Peyer's patch (tissue), 4 donors: ENCODE measurements around the gene MAML2. TPM values are rescaled to one million over a fixed set of nuclear protein-coding genes. Genes with fewer than 3 reads are reported as not detected.

Experiments
- DNase-seq, 3 donors: peaks; one replicate each; pipeline ENCODE4 v3.0.0-alpha.2; 2017 to 2019
- H3K27ac ChIP-seq, 4 donors: fragments of 200-600 bp; sonication (generic); one replicate each; pipeline ENCODE4 v1.5.1; 2016 to 2019
- H3K27me3 ChIP-seq, 2 donors: fragments of 200-600 bp; sonication (generic); one replicate each; pipeline ENCODE4 v1.5.1; 2019
- H3K36me3 ChIP-seq, 3 donors: fragments of 200-600 bp; sonication (generic); one replicate each; pipeline ENCODE4 v1.5.1; 2016 to 2019
- H3K4me1 ChIP-seq, 4 donors: fragments of 200-600 bp; sonication (generic); one replicate each; pipeline ENCODE4 v1.5.1; 2016 to 2019
- H3K4me3 ChIP-seq, 4 donors: fragments of 200-600 bp; sonication (generic); 1 replicate in 3 of 4; 2 replicates in 1 of 4; pipeline ENCODE4 v1.5.1; 2016 to 2019; ENCODE audit warnings: mild to moderate bottlenecking in 1 of 4
- H3K9me3 ChIP-seq, 4 donors: fragments of 200-600 bp; sonication (generic); one replicate each; pipeline ENCODE4 v1.5.1; 2016 to 2019; ENCODE audit warnings: mild to moderate bottlenecking in 1 of 4
- CTCF ChIP-seq, 6 experiments: fragments of 450-650 bp in 4 of 6; fragments of 200-600 bp in 2 of 6; sonication (generic) in 1 of 6; IDR thresholded peaks; one replicate each; pipeline ENCODE4 v1.5.1; 2017 to 2019; ENCODE audit warnings: antibody characterized with exemption in 6 of 6, mild to moderate bottlenecking in 3 of 6, moderate library complexity in 1 of 6
- POLR2A ChIP-seq, 2 donors: fragments of 450-650 bp; IDR thresholded peaks; one replicate each; pipeline ENCODE4 v1.5.1; 2017; ENCODE audit warnings: antibody characterized with exemption in 2 of 2, mild to moderate bottlenecking in 2 of 2, moderate library complexity in 2 of 2
- total RNA-seq, 4 donors: library from RNA; depleted of rRNA; stranded (reverse); fragments of >200 nt; gene quantifications; one replicate each; pipeline ENCODE4 v1.1.0, GENCODE V29; 2016

Gene MAML2
- total RNA-seq, 4 donors from 2014 or later: 8.4 to 60.2 (median 22.7) TPM

GRCh38 chr11:96008161-96008720 lies 334.8 kb downstream of the MAML2 start:
- H3K27me3 ChIP-seq: no peaks in the 10 kb centered on the region
- no peak overlapping the region for H3K27ac ChIP-seq
- H3K4me1 ChIP-seq: peaks cover under 1 to 20% (median 4%) of the 10 kb centered on the region in 4 donors
- no peak overlapping the region for H3K4me3 ChIP-seq
- H3K9me3 ChIP-seq: no peaks in the 10 kb centered on the region
- no peak for DNase-seq
- TF ChIP-seq CTCF (IDR thresholded peaks at IDR 0.05) (no peak), POLR2A (IDR thresholded peaks at IDR 0.05) (no peak)
- H3K36me3 ChIP-seq: no peaks in the 10 kb centered on the region

- Histone ChIP-seq H3K9me3 (no peaks in the 10 kb centered on the region), H3K4me1 (peaks cover 0 to 3% (median 0%) of the 10 kb centered on the region in 4 donors), H3K4me3 (no peak overlapping the region), H3K27me3 (no peaks in the 10 kb centered on the region), H3K36me3 (no peaks in the 10 kb centered on the region), H3K27ac (no peak overlapping the region)
- DNase-seq: no peak
- TF ChIP-seq POLR2A (IDR thresholded peaks at IDR 0.05): no peak
- TF ChIP-seq CTCF (IDR thresholded peaks at IDR 0.05): no peak
Observed at GRCh38 chr11:96006037-96006436, 337.0 kb downstream of the MAML2 start.

GRCh38 chr11:96004862-96005261 lies 338.1 kb downstream of the MAML2 start:
- no peak for DNase-seq
- TF ChIP-seq CTCF (IDR thresholded peaks at IDR 0.05) (no peak), POLR2A (IDR thresholded peaks at IDR 0.05) (no peak)
- no peak overlapping the region for H3K27ac ChIP-seq
- H3K36me3 ChIP-seq: no peaks in the 10 kb centered on the region
- H3K4me3 ChIP-seq: no peak overlapping the region
- H3K27me3 ChIP-seq: no peaks in the 10 kb centered on the region
- peaks cover 0 to 4% (median under 1%) of the 10 kb centered on the region in 4 donors for H3K4me1 ChIP-seq
- H3K9me3 ChIP-seq: no peaks in the 10 kb centered on the region

- H3K4me1 ChIP-seq: peaks cover 0 to 4% (median 1%) of the 10 kb centered on the region in 4 donors
- no peaks in the 10 kb centered on the region for H3K36me3 ChIP-seq
- no peak for DNase-seq
- no peak overlapping the region for H3K27ac ChIP-seq
- no peaks in the 10 kb centered on the region for H3K9me3 ChIP-seq
- no peaks in the 10 kb centered on the region for H3K27me3 ChIP-seq
- TF ChIP-seq CTCF (IDR thresholded peaks at IDR 0.05): no peak
- no peak for TF ChIP-seq POLR2A (IDR thresholded peaks at IDR 0.05)
- H3K4me3 ChIP-seq: no peak overlapping the region
Observed at GRCh38 chr11:96002754-96003290, 340.2 kb downstream of the MAML2 start.

GRCh38 chr11:96002339-96002738 lies 340.7 kb downstream of the MAML2 start:
- H3K27ac ChIP-seq: no peak overlapping the region
- H3K4me1 ChIP-seq: peaks cover 0 to 4% (median 1%) of the 10 kb centered on the region in 4 donors
- no peaks in the 10 kb centered on the region for H3K9me3 ChIP-seq
- TF ChIP-seq POLR2A (IDR thresholded peaks at IDR 0.05) (no peak), CTCF (IDR thresholded peaks at IDR 0.05) (no peak)
- no peaks in the 10 kb centered on the region for H3K36me3 ChIP-seq
- no peak for DNase-seq
- no peak overlapping the region for H3K4me3 ChIP-seq
- H3K27me3 ChIP-seq: no peaks in the 10 kb centered on the region
